HEK293 (cell line): ENCODE results near the gene PROKR1.

ENCODE experiments used
- SCRT2 ChIP-seq: fragments of 450-650 bp; formaldehyde crosslinking; IDR thresholded peaks from 2 replicates; pipeline ENCODE4 v1.5.1; 2016; ENCODE audit warnings: missing biosample characterization, missing genetic modification characterization
- TF ChIP-seq, protein P1 (sequence below): fragments of 450-650 bp; formaldehyde crosslinking; IDR thresholded peaks from 2 replicates; pipeline ENCODE4 v1.5.1; 2016; ENCODE audit warnings: missing biosample characterization, missing genetic modification characterization

DNA sequence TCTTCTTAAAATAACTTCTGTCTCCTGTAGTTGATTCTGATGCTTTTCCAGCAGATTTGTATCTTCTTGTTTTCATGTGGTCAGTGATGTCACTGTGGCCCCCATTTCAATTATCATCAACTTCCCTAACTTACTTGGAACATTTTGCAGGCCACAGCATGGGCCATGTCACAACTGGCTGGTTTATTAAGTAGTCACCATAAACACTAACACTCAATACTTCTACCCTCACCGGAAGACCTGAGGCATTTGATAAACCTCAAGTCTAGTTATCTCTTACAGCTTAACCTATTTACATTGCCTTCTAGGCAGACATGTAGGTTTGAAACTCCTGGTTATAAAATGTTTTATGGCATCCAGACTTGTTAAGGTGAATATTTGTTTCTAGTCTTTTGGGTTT, 37.4 kb upstream of the PROKR1 start:
- TF ChIP-seq, protein P1, sequence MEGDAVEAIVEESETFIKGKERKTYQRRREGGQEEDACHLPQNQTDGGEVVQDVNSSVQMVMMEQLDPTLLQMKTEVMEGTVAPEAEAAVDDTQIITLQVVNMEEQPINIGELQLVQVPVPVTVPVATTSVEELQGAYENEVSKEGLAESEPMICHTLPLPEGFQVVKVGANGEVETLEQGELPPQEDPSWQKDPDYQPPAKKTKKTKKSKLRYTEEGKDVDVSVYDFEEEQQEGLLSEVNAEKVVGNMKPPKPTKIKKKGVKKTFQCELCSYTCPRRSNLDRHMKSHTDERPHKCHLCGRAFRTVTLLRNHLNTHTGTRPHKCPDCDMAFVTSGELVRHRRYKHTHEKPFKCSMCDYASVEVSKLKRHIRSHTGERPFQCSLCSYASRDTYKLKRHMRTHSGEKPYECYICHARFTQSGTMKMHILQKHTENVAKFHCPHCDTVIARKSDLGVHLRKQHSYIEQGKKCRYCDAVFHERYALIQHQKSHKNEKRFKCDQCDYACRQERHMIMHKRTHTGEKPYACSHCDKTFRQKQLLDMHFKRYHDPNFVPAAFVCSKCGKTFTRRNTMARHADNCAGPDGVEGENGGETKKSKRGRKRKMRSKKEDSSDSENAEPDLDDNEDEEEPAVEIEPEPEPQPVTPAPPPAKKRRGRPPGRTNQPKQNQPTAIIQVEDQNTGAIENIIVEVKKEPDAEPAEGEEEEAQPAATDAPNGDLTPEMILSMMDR (tag by site-specific recombination), result no peak
- no peak for TF ChIP-seq SCRT2 (tag by site-specific recombination)
